GM18873 (cell line): ENCODE results near the gene MBD3L5.
"Not testable (repeated sequence)": the region's sequence is repeated elsewhere in the genome, so short reads cannot be mapped to it uniquely, and the experiment has no call there.

ENCODE experiments used
- ATAC-seq: cut with Tn5 transposase; IDR thresholded peaks from one replicate; pipeline ENCODE4 v1.9.1; 2021; ENCODE audit warnings: mild to moderate bottlenecking, moderate library complexity, moderate number of reproducible peaks; ENCODE audit not compliant: unreplicated experiment, low FRiP score

Gene MBD3L5

GRCh38 chr19:7030278-7030677 lies at the start of gene MBD3L5:
Gene MBD3L5, plus strand, starts transcription at chr19:7030578. Its CDS starts 34 bp downstream, at chr19:7030612.
- ATAC-seq: not testable (repeated sequence)

- no peak for ATAC-seq
Observed at GRCh38 chr19:6983448-6983847, 46.9 kb upstream of the MBD3L5 start.

GRCh38 chr19:6987850-6988249 lies 42.5 kb upstream of the MBD3L5 start:
- no peak for ATAC-seq

GRCh38 chr19:6988257-6988656 lies 42.1 kb upstream of the MBD3L5 start:
- ATAC-seq: no peak

- ATAC-seq: no peak
Observed at GRCh38 chr19:6995054-6995453, 35.3 kb upstream of the MBD3L5 start.

GRCh38 chr19:6996810-6997209 lies 33.6 kb upstream of the MBD3L5 start:
- ATAC-seq: no peak

GRCh38 chr19:6997679-6998445 lies 32.5 kb upstream of the MBD3L5 start:
- no peak for ATAC-seq

- ATAC-seq: no peak
Observed at GRCh38 chr19:6999933-7000332, 30.4 kb upstream of the MBD3L5 start.

GRCh38 chr19:7000333-7000732 lies 30.0 kb upstream of the MBD3L5 start:
- ATAC-seq: no peak

GRCh38 chr19:7000816-7001215 lies 29.6 kb upstream of the MBD3L5 start:
- ATAC-seq: no peak

GRCh38 chr19:7004313-7004931 lies 26.0 kb upstream of the MBD3L5 start:
- no peak for ATAC-seq

- no peak for ATAC-seq
Observed at GRCh38 chr19:7006135-7006704, 24.2 kb upstream of the MBD3L5 start.

GRCh38 chr19:7007859-7008258 lies 22.5 kb upstream of the MBD3L5 start:
- no peak for ATAC-seq

GRCh38 chr19:7010722-7011593 lies 19.4 kb upstream of the MBD3L5 start:
- ATAC-seq: no peak

GRCh38 chr19:7013678-7014077 lies 16.7 kb upstream of the MBD3L5 start:
- no peak for ATAC-seq

- no peak for ATAC-seq
Observed at GRCh38 chr19:7018828-7019227, 11.6 kb upstream of the MBD3L5 start.

- not testable (repeated sequence) for ATAC-seq
Observed at GRCh38 chr19:7021331-7021730, 9.0 kb upstream of the MBD3L5 start, which contains the start of gene MBD3L2B. Gene MBD3L2B, minus strand, starts transcription at chr19:7021431. Its CDS starts 34 bp downstream, at chr19:7021397.

GRCh38 chr19:7028790-7029189 lies 1.6 kb upstream of the MBD3L5 start:
- ATAC-seq: not testable (repeated sequence)

- ATAC-seq: not testable (repeated sequence)
Observed at GRCh38 chr19:7040079-7040478, 9.7 kb downstream of the MBD3L5 start, which contains the start of gene MBD3L4. Gene MBD3L4, minus strand, starts transcription at chr19:7040179. Its CDS starts 35 bp downstream, at chr19:7040144.

- not testable (repeated sequence) for ATAC-seq
Observed at GRCh38 chr19:7041563-7041962, 11.2 kb downstream of the MBD3L5 start.
